Measurements from ENCODE around the gene SIRPB1.
"Not testable (repeated sequence)": the region's sequence is repeated elsewhere in the genome, so short reads cannot be mapped to it uniquely, and the experiment has no call there.

Gene SIRPB1

DNA sequence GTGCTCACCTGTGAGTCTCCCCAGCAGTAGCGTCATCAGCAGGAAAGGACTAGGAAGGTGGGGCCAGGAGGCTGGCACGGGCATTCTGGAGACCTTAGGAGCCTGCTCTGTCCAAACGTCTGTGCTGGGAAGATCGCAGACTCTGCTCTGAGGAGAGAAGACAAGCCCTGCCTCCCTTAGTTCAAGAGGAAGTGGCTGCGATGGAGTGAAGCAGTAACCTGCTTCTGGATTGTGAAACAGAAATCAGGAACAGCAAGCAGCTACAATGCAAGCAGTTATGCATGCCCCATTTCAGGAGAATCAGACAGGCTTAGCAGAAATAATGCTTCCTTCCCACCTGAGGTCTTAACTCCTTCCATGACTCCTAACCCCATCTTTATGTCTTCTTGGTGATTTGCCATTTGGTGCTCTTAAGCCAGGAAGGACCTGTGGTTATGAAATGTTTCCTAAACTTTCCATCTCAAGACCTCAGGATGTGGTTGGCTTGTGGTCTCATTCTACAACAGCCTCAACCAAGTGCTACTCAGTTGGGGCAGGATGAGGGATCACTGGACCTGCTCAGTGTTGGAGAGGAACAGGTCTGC lies at the start of gene SIRPB1:
SIRPB1 (minus strand) TSS at position 149 of the 584 bp plus-strand sequence; CDS start at position 84, 65 bp downstream.
- DNase-seq (ENCODE audit: insufficient read length, low spot score), result no peak
- FAIRE-seq, result no peak

DNA sequence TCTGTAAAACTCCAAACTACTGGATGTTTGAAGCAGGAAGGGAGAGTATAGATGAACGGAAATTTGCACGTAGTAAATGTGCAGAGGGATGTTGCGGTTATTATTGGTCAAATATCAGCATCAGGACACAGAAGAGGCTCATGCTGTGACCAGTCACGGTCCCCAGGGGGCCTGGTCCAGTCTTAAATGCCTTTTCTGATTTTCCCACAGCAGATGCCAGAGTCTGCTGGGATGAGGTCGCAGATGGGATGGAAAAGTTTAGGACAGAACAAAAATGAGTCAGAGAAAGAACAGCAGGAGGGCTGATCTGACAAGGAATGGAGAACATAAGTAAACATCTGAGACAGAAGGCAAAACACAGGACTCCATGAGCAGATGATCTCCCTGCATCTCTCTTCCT lies 49.5 kb upstream of the SIRPB1 start:
- DNase-seq (ENCODE audit: insufficient read length, low spot score), result no peak
- FAIRE-seq, result no peak

DNA sequence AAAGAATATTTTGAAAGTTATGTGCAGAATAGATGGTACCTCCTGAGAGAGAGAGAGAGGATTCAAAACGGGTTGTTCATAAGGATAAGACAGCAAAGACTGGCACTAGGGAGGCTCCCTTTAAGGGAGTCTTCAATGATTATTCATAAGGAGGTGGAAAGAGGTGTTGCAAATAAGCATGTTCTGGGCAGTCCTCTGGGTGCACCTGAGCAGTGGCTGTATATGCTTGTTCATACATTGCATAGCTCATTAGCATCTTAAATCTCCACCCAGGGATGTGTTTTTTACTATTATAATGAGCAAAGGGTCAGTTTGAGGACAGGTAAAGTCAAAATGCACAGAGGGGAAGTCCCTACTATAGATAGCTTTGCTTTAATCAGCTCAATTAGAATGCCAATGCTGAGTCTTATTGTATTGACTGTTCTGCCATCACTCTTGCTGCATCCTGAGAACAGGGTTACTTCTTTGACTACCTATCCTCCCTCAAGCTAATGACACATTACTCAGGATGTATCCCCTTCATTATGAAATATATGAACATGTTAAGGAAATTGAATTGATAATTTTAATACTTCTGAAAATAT lies 47.8 kb upstream of the SIRPB1 start:
- FAIRE-seq (no peak), DNase-seq (ENCODE audit: insufficient read length, low spot score) (no peak)

DNA sequence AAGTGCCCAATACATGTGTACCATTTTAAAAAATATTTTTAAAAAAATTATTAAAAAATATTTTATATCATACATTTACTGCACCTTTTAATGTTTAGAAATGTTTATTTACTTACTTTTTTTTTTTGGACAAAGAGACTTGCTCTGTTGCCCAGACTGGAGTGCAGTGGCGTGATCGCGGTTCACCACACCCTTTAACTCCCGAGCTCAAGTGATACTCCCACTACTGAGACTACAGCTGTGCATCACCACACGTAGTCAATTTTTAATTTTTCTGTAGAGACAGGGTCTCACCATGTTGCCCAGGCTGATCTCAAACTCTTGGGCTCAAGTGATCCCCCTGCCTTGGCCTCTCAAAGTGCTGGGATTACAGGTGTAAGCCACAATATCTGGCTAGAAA lies 47.0 kb upstream of the SIRPB1 start:
- DNase-seq (ENCODE audit: insufficient read length, low spot score), result no peak
- FAIRE-seq, result no peak

DNA sequence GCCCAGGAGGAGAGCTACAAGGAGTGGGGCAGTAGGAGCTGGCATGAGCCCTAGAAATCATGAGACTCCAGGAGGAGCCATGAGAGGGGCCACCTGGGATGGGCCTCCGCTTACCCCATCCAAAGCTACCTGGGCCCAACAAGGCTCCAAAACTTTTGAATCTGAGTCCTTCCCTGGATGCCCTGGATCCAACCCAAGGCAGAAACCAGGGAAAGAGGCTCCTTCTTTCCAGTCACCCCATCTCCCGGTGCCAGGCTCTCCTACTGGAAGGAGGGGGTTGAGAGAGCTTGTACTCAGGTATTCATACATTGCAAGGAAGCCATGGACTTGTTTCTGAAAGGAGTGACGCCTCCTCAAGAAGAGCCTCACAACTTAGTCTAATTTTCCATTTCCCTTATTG lies 45.5 kb upstream of the SIRPB1 start:
- no peak for FAIRE-seq
- DNase-seq (ENCODE audit: insufficient read length, low spot score), result no peak

DNA sequence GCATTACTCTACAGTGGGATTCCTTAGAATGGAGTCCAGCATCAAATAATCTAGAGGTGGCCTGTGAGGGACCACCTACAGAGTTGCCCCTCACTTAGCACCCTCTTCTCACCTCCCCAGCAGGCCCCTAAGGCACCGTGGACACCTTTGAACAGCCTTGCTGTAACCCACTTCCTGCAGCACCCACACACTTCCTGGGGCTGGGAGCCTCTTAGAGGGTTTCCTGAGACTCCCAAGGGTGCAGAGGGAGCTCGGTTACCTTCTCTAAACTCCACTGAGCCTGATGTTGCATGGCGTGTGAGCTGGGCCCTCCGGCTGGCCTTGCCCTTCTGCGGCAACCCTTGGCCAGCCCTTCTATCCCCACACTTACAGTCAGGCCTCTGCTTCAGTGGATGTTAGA lies 45.1 kb upstream of the SIRPB1 start:
- DNase-seq (ENCODE audit: insufficient read length, low spot score), result no peak

DNA sequence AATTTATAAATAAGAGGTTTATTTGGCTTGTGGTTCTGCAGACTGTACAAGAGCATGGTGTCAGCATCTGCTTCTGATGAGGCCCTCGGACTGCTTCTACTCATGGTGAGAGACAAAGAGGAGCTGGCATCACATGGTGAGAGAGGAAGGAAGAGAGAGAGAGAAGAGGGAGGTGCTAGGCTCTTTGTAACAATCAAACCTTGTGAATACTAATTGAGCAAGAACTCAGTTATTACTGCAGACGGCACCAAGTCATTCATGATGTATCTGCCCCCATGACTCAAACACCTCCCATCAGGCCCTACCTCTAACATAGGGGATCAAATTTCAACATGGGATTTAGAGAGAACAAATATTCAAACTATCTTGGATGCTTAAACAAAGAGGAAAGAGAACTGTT lies 44.1 kb upstream of the SIRPB1 start:
- FAIRE-seq (no peak), DNase-seq (ENCODE audit: insufficient read length, low spot score) (no peak)

More for the DNA sequence above, 45.1 kb upstream of the SIRPB1 start:
- FAIRE-seq, result no peak

DNA sequence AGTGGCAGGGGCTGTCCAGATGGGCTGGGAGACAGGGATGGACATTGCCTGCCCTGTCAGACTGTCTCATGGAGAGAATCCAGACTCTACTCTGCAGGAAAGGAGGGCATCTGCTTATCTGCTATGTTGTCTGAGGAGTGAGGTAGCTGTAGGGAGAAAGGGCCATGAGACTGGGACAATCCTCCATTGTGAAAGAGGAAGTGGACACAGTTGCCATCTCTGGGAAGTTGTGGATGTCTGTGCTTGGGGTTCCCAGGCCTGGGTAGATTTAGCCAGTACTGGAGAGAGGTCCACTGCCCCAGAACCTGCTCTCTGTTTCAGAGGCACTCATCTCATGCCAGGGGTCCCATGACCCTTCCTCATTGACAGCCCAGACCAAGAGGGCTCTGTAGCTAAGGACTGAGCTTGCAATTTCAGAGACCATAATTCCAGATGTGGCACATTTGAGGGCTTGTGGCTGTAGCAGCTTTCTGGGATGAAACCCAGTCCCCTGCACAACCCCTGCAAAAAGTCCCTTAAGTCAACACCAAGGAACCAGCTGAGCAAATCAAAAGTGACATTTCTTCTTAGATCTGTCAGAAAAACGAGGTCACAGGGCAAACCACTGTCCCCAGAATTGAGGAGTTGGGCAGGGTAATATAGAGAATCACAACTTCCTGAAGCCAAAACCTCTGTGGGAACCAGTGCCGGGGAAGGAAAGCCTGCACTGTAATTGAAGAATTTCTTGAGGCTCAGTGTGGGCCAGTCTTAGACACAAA lies 41.9 kb upstream of the SIRPB1 start:
- no peak for FAIRE-seq
- DNase-seq (ENCODE audit: insufficient read length, low spot score), result no peak

DNA sequence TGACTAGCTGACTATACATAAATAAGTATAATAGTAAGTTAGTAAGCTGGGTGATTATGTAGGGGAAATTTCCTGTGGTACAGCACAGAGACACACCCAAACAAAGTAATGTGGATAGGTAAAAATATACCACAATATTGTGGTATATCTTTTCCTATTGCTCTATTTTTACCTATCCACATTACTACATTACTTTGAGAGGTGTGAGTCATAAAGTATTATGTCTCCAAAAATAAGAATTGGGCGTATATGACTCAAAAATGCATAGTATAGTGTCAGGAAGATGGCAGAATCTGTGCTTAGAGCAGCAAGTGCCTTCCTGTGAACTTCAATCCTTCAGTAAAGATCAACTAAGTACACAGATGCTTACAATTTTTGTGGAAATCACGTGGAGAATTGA lies 40.4 kb upstream of the SIRPB1 start:
- no peak for FAIRE-seq
- no peak for DNase-seq (ENCODE audit: insufficient read length, low spot score)

DNA sequence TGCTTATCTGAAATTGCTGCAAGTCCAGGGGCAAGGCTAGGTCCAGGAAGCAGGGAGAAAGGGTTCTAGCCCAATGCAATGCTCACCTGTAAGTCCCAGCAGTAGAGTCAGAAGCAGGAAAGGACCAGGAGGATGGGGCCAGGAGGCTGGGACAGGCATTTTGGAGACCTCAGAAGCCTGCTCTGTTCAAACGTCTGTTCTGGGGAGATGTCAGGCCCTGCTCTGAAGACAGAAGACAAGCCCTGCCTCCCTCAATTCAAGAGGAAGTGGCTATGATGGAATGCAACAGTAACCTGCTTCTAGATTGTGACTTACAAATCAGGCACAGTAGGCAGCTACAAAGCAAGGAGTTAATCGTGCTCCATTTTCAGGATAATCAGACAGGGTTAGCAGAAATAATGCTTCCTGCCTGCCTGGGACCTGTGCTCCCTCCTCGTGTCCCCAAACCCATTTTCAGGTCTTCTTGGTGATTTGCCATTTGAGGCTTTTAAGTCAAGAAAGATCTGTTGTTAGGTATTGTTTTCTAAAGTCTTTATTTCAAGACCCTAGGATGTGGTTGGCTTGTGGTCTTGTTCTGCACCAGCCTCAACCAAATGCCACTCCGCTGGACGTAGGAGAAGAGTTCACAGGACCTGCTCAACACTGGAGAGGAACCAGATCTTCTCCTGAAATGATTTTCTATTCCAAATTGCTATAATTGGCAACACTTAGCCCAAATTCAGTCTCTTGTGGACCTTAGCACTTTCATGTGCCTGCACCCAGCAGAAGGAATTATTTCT lies 37.9 kb upstream of the SIRPB1 start, which contains the start of gene SIRPG:
SIRPG (minus strand) TSS at position 224 of the 779 bp plus-strand sequence; CDS start at position 159, 65 bp downstream.
- DNase-seq (ENCODE audit: insufficient read length, low spot score), result no peak

DNA sequence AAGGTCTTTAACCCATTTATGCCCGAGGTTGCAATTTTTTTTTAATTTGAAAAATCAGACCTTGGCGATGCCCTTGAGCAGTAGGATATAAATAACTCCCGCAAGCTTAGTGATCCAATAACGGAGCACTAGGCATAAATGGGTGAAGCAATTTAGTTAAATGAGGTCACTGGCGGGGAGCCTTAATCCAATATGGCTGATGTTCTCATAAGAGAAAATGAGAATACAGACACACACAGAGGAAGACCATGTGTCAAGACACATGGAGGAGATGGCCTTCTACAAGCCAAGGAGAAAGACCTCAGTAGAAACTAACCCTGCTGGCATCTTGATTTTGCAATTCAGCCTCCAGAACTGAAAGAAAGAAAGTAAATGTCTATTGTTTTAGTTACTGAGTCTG lies 37.0 kb upstream of the SIRPB1 start:
- FAIRE-seq (no peak), DNase-seq (ENCODE audit: insufficient read length, low spot score) (no peak)

More for the DNA sequence above, 37.9 kb upstream of the SIRPB1 start, which contains the start of gene SIRPG:
- FAIRE-seq, result no peak

DNA sequence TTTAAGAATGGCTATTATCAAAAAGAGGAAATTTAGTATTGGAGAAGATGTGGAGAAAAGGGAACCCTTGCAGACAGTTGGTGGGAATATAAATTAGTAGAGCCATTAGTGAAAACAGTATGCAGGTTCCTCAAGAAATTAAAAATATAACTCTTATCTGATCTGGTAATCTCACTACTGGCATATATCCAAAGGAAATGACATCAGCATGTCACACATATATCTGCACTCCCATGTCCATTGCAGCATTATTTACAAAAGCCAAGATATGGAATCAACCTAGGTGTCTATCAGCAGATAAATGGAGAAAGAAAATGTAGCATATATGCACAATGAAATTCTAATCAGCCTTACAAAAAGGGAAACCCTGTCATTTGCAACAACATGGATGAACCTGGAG lies 35.2 kb upstream of the SIRPB1 start:
- DNase-seq (ENCODE audit: insufficient read length, low spot score) (no peak), FAIRE-seq (peak; percentile 20)

DNA sequence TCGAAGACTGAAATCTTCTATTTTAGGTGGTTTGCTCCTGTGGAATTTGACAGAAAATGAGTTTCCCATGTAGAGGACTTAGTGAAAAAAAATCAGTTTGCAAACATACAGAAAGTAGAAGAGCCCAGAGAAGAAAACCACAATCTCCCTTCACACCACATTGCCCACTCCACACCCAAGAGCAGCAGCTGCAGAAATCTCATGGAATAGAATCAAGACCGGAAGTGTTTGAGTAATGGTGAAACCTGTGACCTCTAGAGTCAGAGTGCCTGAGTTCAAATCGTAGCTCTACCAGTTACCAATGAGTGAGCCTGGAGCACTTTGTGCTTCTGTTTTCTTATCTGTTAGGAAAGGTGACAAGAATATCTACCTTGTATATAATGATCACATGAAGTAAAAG lies 33.2 kb upstream of the SIRPB1 start:
- no peak for DNase-seq (ENCODE audit: insufficient read length, low spot score)

DNA sequence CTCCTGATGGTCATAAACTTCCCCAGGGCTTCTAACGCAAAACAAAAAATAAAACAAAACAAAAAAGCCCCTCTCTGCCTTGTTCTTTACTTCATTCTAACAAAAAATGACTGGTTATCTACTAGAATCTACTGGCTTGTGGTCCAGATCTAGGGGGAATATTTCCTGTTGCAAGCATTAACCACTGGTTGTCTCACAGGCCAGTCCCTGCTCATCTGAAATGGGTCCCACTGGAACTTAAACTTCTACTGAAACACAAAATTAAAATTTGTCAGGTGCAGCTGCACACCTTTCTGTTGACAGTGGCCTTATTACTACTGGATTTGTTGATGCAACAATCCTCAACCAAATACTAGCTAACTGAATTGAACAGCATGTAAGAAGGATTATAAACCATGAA lies 32.3 kb upstream of the SIRPB1 start:
- no peak for DNase-seq (ENCODE audit: insufficient read length, low spot score)
- no peak for FAIRE-seq

More for the DNA sequence above, 33.2 kb upstream of the SIRPB1 start:
- FAIRE-seq, result no peak

DNA sequence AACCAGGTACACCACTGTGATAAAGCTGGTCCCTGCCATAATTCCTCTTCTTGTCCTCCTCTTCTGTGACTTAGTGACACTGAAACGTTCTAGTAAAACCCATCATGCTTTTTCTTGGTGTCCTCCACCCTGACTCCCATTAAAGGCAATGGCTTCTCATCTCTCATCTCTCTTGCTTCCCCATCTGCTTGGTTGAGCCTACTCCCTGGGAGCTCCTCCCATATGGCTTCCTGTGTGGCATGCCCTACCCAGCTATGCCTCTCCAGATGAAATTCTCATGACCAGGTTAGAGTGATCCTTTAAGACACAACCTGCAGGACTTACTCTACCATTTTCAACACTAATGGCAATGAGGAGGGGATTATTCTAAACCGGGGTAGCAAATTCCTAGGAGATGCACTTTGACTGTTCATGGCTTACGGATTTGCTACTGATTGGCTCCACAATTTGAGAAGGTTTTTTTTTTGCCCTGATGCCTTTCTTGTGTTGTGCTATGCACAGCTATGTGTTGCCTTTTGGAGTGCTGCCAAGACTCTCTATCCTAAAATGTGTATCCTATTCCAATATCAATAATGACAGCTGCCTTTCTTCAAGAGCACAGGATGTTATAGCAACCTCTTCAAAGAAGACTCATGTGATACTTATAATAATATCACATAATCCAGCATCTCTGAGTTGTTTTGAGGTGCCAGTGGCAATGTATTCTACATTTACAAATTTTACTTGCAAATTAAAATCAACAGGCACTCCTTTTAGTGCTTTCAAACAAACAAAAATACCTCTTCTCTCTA lies 31.7 kb upstream of the SIRPB1 start:
- DNase-seq (ENCODE audit: insufficient read length, low spot score) (no peak), FAIRE-seq (no peak)

DNA sequence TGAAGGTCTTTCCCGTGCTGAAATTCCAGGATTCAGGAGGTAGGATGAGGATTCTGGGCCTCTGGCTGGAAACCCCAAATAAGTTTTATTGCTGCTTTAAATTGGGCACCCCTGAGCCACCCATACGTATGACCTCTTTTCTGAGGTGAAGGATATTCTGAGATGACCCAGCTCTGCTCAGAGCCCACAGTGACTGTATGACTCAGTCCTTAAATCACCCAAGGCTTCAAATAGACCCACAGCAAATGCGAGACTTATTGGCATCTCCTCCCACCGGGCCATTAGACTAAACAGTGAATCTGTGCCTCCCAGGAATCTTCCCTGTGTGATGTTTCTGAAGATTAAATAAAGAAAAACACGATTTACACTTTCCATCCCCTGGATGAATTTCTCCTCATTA lies 28.3 kb upstream of the SIRPB1 start:
- DNase-seq (ENCODE audit: insufficient read length, low spot score) (no peak), FAIRE-seq (no peak)

DNA sequence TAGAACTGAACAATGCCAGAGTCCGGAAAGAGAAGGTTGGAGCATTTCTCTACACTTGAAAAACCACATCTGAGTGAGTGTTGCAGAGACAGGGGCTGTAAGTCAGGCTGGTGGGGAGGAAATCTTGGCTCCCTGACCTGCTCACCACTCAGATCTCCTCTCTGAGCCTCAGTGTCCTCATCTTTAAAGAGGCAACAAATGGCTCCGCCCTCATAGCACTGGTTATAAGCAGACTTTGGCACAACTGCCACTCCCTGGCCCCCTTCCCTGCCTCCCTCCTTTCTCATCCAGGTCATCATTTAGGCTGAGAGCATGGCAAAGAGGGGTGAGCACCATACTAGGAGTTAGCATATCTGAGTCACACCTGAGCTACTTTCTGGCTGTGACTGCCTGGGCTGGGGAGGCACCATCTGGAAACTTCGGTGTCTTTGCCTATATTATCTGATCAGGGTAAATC lies 27.2 kb upstream of the SIRPB1 start:
- DNase-seq (ENCODE audit: insufficient read length, low spot score), result no peak
- FAIRE-seq, result no peak

DNA sequence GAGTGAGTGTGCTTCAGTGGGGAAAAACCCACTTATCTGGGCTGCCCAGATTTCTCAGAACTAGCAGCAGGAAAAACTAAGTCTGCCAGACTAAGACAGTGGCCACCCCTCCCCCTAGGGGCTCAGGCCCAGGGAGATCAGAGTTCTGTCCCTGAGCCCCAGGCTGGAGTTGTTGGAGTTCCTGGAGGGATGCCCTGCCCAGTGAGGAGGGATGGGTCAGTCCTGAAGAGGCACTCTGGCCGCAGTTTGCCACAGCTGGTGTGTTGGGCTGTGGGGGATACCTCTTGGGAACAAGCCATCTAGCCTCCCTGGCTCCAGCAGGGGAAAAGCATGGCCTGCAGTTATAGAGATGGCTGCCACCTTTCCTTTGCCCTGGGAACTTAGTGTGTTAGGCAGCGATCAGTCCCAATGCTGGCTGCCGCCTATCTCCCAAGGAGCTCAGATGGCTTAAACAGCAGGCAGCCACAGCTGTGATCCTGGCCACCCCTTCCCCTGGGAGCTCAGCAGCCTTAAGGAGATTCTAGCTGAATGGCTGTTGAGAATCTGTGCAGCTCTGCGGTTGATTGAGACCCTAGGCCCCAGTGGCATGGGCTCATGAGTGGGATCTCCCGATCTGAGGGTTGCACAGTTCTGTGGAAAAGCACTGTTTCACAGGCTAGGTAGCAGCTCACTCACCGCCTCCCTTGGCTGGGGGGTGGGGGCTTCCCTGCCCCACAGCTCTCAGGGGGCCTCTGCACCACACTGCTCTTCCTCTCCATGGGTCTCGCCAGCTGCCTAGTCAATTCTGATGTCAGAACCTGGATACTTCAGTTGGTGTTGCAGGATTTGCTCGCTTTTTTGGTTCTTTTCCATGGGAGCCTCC lies 24.5 kb upstream of the SIRPB1 start:
- FAIRE-seq (no peak), DNase-seq (ENCODE audit: insufficient read length, low spot score) (no peak)

DNA sequence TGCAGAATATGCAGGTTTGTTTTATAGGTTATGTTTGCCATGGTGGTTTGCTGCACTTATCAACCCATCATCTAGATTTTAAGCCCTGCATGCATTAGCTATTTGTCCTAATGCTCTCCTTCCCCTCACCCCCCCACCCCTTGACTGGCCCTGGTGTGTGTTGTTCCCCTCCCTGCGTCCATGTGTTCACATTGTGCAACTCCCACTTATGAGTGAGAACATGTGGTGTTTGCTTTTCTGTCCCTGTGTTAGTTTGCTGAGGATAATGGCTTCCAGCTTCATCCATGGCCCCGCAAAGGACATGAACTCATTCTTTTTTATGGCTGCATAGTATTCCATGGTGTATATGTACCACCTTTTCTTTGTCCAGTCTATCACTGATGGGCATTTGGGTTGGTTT lies 18.8 kb upstream of the SIRPB1 start:
- not testable (repeated sequence) for DNase-seq (ENCODE audit: insufficient read length, low spot score); FAIRE-seq
